Endothelial cell (in vitro differentiated cells): ENCODE data around the gene BSCL2. TPM values are rescaled to one million over a fixed set of nuclear protein-coding genes. Genes with fewer than 3 reads are reported as not detected.

ENCODE experiments used
- DNase-seq: peaks from one replicate; pipeline ENCODE4 v3.0.0; 2021; ENCODE audit warnings: low spot score
- H3K27ac Mint-ChIP-seq: one replicate; pipeline ENCODE4 v1.8.0; 2021; ENCODE audit warnings: mixed read lengths, inconsistent platforms; ENCODE audit not compliant: unreplicated experiment
- H3K27me3 Mint-ChIP-seq: one replicate; pipeline ENCODE4 v1.8.0; 2021; ENCODE audit warnings: mild to moderate bottlenecking, moderate library complexity, mixed read lengths, inconsistent platforms; ENCODE audit not compliant: unreplicated experiment
- H3K36me3 Mint-ChIP-seq: one replicate; pipeline ENCODE4 v1.8.0; 2021; ENCODE audit warnings: mild to moderate bottlenecking, low read depth, mixed read lengths, inconsistent platforms; ENCODE audit not compliant: unreplicated experiment
- H3K4me1 Mint-ChIP-seq: one replicate; pipeline ENCODE4 v1.8.0; 2021; ENCODE audit warnings: mild to moderate bottlenecking, mixed read lengths, inconsistent platforms; ENCODE audit not compliant: unreplicated experiment
- H3K4me3 Mint-ChIP-seq: one replicate; pipeline ENCODE4 v1.8.0; 2021; ENCODE audit warnings: mild to moderate bottlenecking, mixed read lengths, inconsistent platforms; ENCODE audit not compliant: unreplicated experiment
- H3K9me3 Mint-ChIP-seq: one replicate; pipeline ENCODE4 v1.8.0; 2021; ENCODE audit warnings: mixed read lengths, inconsistent platforms; ENCODE audit not compliant: unreplicated experiment
- CTCF ChIP-seq: fragments of 200-600 bp; sonication (generic); IDR thresholded peaks from one replicate; pipeline ENCODE4 v1.5.0; 2021; ENCODE audit warnings: antibody characterized with exemption; ENCODE audit not compliant: unreplicated experiment
- total RNA-seq: library from RNA; stranded (reverse); fragmentation: NEBNext Ultra II Directional; extraction: Animal tissue kit (Norgen Biotek cat#: 25700); gene quantifications from one replicate; pipeline ENCODE4 v1.2.1, GENCODE V29; 2021; ENCODE audit not compliant: unreplicated experiment

The BSCL2 gene
- total RNA-seq, 1 donor from 2014 or later, result 53.6 TPM

- H3K36me3 Mint-ChIP-seq, result peaks cover 65% of the 10 kb centered on the region
- no peak overlapping the region for H3K27ac Mint-ChIP-seq
- peaks cover 4% of the 10 kb centered on the region for H3K27me3 Mint-ChIP-seq
These were observed 9.6 kb upstream of the BSCL2 start for GRCh38 chr11:62716816-62717215.

GRCh38 chr11:62716206-62716605 is 9.0 kb upstream of the BSCL2 start:
- Mint-ChIP-seq H3K4me3 (no peak overlapping the region), H3K4me1 (no peaks in the 10 kb centered on the region), H3K27me3 (peaks cover 4% of the 10 kb centered on the region), H3K27ac (no peak overlapping the region), H3K36me3 (peaks cover 59% of the 10 kb centered on the region), H3K9me3 (no peaks in the 10 kb centered on the region)
- no peak for TF ChIP-seq CTCF
- no peak for DNase-seq

More at GRCh38 chr11:62716816-62717215, 9.6 kb upstream of the BSCL2 start:
- no peak for TF ChIP-seq CTCF
- Mint-ChIP-seq H3K9me3 (no peaks in the 10 kb centered on the region), H3K4me1 (no peaks in the 10 kb centered on the region), H3K4me3 (peak overlapping the region; percentile 15)
- no peak for DNase-seq

GRCh38 chr11:62715150-62716130 is 8.2 kb upstream of the BSCL2 start:
- H3K4me3 Mint-ChIP-seq, result peak overlapping the region; percentile 4
- H3K27me3 Mint-ChIP-seq, result peaks cover 4% of the 10 kb centered on the region
- H3K9me3 Mint-ChIP-seq, result no peaks in the 10 kb centered on the region
- H3K4me1 Mint-ChIP-seq, result peaks cover 2% of the 10 kb centered on the region
- peaks cover 60% of the 10 kb centered on the region for H3K36me3 Mint-ChIP-seq
- no peak for DNase-seq
- no peak for TF ChIP-seq CTCF
- no peak overlapping the region for H3K27ac Mint-ChIP-seq

- H3K4me1 Mint-ChIP-seq, result peaks cover 19% of the 10 kb centered on the region
These were observed 6.1 kb upstream of the BSCL2 start for GRCh38 chr11:62713343-62713742.

More at GRCh38 chr11:62713343-62713742, 6.1 kb upstream of the BSCL2 start:
- Mint-ChIP-seq H3K4me3 (no peak overlapping the region), H3K27ac (no peak overlapping the region), H3K27me3 (peaks cover 4% of the 10 kb centered on the region), H3K9me3 (no peaks in the 10 kb centered on the region), H3K36me3 (peaks cover 51% of the 10 kb centered on the region)
- no peak for DNase-seq
- TF ChIP-seq CTCF, result no peak
